ENCODE data around the gene UBE2H. TPM values are rescaled to one million over a fixed set of nuclear protein-coding genes. Genes with fewer than 3 reads are reported as not detected.

The UBE2H gene
- total RNA-seq, 1 experiment from 2014 or later = 75.1 TPM

GRCh38 chr7:129789000-129789399, 163.8 kb downstream of the UBE2H start:
- Histone ChIP-seq H4K8ac (replicated peaks; ENCODE audit: insufficient read length, low read depth, low read length) (no peak overlapping the region), H4K91ac (ENCODE audit: insufficient read length, low read depth, low read length) (no peak overlapping the region), H2BK15ac (ENCODE audit: low read depth, low read length) (no peak overlapping the region), H2BK120ac (ENCODE audit: low read depth, low read length, poor library complexity, severe bottlenecking) (no peak overlapping the region), H3K79me2 (ENCODE audit: insufficient read depth, low read length) (no peaks in the 10 kb centered on the region), H2AK5ac (ENCODE audit: insufficient read length, low read length) (no peak overlapping the region), H2AFZ (ENCODE audit: low read length) (no peak overlapping the region), H4K20me1 (ENCODE audit: control insufficient read depth, insufficient read depth, insufficient read length) (no peaks in the 10 kb centered on the region), H3K9ac (ENCODE audit: extremely low read depth, insufficient read length, low read length) (no peak overlapping the region), H2BK12ac (ENCODE audit: insufficient read length, low read depth, low read length) (no peak overlapping the region), H2BK5ac (ENCODE audit: insufficient read length, low read length) (no peak overlapping the region), H3K79me1 (ENCODE audit: insufficient read depth, low read depth, low read length, poor library complexity, severe bottlenecking) (no peaks in the 10 kb centered on the region), H3K27ac (ENCODE audit: insufficient read length, low read depth, low read length) (no peak overlapping the region), H3K27me3 (ENCODE audit: insufficient read depth, low read length) (peaks cover 59% of the 10 kb centered on the region), H2BK20ac (ENCODE audit: low read depth, low read length, poor library complexity, severe bottlenecking) (no peak overlapping the region), H3K4ac (ENCODE audit: low read depth, low read length) (no peak overlapping the region), H3K14ac (ENCODE audit: insufficient read depth, low read length) (no peak overlapping the region), H3K18ac (ENCODE audit: insufficient read length, low read depth, low read length) (no peak overlapping the region), H3K9me3 (ENCODE audit: control insufficient read depth, low read depth, low read length) (no peaks in the 10 kb centered on the region), H4K5ac (ENCODE audit: insufficient read length, low read depth, low read length) (no peak overlapping the region), H3K23me2 (ENCODE audit: insufficient read length, low read depth, low read length, poor library complexity, severe bottlenecking) (peaks cover 4% of the 10 kb centered on the region), H3K4me2 (ENCODE audit: insufficient read depth, insufficient read length, low read length) (no peak overlapping the region), H3T11ph (ENCODE audit: low read length) (no peak overlapping the region), H3K23ac (ENCODE audit: insufficient read length, low read depth, low read length) (no peak overlapping the region), H3K56ac (ENCODE audit: insufficient read length, low read depth, low read length) (no peak overlapping the region), H3K4me1 (ENCODE audit: insufficient read depth, low read length) (peaks cover 8% of the 10 kb centered on the region)
- Mint-ChIP-seq H3K36me3 (ENCODE audit: insufficient read depth in 1 of 3, low read depth in 3 of 3) (no peaks in the 10 kb centered on the region; a peak in 1 of 7 replicates), H3K4me1 (peaks cover 16 to 27% of the 10 kb centered on the region in 2 experiments), H3K9me3 (no peaks in the 10 kb centered on the region; a peak in 1 of 5 replicates), H3K4me3 (no peak overlapping the region), H3K27me3 (ENCODE audit: low read depth) (peaks cover 96% of the 10 kb centered on the region), H3K27ac (no peak overlapping the region)
- TF ChIP-seq, protein P1, sequence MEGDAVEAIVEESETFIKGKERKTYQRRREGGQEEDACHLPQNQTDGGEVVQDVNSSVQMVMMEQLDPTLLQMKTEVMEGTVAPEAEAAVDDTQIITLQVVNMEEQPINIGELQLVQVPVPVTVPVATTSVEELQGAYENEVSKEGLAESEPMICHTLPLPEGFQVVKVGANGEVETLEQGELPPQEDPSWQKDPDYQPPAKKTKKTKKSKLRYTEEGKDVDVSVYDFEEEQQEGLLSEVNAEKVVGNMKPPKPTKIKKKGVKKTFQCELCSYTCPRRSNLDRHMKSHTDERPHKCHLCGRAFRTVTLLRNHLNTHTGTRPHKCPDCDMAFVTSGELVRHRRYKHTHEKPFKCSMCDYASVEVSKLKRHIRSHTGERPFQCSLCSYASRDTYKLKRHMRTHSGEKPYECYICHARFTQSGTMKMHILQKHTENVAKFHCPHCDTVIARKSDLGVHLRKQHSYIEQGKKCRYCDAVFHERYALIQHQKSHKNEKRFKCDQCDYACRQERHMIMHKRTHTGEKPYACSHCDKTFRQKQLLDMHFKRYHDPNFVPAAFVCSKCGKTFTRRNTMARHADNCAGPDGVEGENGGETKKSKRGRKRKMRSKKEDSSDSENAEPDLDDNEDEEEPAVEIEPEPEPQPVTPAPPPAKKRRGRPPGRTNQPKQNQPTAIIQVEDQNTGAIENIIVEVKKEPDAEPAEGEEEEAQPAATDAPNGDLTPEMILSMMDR (conservative IDR thresholded peaks at IDR 0.05) = no peak
- no peak for DNase-seq
- WGBS (ENCODE audit: extremely low coverage, insufficient read length, low lambda C conversion rate) = no CpG with 5 or more reads among the region's 6 CpGs
